ENCODE data around the gene IZUMO2.
"Not testable (repeated sequence)": the region's sequence is repeated elsewhere in the genome, so short reads cannot be mapped to it uniquely, and the experiment has no call there.

Gene IZUMO2

DNA sequence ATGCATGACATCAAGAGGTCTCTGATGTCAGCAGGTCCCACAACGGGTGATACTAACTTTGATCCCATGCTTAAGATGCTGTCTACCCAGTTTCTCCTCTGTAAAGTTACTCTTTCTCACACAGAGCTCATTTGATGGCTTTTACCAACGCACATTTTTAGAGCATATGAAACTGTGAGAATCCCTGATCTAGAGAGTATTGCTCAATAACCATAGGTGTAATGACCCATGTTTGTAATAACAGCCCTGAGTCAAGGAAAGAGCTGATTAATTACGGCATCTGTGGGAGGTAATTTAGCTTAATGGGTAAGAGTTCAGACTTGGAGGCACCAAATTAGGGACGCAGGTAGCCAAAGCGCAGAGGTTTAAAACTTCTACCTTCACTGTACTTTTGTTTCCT lies 18.0 kb upstream of the IZUMO2 start:
- no peak for DNase-seq (ENCODE audit: low spot score)

DNA sequence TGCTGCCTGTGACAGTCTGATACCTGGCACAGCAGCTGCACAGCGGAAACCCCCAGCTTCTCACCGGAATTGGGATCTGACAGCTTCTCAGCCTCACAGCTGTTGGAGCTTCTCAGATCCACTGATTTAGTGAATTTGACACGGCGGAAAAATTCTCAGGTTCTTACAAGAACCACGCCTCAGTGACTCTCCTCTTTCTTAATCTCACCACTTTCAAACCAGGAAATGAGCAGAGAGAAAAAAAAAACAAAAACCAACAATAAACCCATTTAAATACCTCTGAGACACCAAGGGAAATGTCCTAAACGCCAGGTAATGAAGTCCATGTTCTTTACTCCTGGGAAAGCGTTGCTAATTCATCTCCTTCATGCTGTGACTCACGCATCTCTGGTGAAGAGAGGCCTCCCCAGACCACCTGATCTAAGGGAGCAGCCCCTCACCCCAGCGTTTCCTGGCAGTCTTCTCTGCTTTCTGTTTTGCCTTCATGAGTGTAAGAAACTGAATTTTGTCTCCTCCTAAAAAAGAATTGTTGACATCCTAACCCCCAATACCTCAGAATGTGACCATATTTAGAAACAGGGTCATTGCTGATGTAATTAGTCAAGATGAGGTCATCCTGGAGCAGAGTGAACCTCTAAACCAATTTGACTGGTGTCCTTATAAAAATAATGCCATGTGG lies 15.9 kb upstream of the IZUMO2 start:
- no peak for DNase-seq (ENCODE audit: low spot score)

DNA sequence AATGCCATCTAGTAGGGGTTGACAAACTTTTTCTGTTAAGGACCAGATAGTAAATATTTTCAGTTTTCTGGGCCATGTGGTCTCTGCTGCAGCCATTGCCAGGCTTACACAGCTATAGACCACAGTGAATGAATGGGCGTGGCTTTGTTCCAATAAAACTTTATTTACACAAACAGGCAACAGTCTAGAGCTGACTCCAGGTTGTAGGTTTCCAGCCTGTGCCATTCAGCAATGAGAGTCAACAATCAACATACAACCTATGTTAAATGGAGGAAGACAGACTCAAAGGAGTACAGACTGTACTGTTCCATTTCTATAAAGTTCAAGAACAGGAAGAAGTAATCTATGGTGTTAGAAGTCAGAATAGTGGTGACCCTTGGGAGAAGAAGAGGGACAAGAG lies 15.2 kb upstream of the IZUMO2 start:
- DNase-seq (ENCODE audit: low spot score): no peak

DNA sequence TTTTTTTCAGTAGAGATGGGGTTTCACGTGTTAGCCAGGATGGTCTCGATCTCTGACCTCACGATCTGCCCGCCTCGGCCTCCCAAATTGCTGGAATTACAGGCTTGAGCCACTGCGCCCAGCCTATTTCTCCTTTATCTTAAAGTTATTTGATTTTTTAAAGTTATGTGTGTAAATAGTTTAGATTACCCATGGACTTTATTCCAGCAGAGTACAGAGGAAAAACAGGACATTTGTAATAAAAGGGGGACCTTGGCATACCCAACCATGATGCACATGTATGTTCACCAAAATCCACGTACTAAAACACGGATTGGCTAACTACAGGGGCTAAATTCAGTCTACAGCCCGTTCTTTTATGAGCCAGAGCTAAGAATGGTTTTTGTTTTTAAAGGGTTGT lies 13.7 kb upstream of the IZUMO2 start:
- no peak for DNase-seq (ENCODE audit: low spot score)

DNA sequence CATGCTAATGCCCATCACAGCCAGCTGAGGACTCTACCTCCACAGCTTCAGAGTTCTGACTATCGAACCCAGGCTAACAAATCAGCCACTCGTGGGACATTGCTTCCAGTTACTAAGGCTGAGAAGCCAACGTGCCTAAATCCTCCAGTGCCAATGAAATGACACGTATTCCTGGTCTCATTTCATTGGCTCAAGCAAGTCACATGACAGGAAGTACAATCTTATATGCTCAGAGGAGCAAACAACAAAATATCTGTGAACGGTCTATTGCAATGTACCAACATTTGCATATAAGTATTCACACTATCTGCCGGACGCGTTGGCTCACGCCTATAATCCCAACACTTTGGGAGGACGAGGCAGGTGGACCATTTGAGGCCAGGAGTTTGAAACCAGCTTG lies 12.8 kb upstream of the IZUMO2 start:
- no peak for DNase-seq (ENCODE audit: low spot score)

DNA sequence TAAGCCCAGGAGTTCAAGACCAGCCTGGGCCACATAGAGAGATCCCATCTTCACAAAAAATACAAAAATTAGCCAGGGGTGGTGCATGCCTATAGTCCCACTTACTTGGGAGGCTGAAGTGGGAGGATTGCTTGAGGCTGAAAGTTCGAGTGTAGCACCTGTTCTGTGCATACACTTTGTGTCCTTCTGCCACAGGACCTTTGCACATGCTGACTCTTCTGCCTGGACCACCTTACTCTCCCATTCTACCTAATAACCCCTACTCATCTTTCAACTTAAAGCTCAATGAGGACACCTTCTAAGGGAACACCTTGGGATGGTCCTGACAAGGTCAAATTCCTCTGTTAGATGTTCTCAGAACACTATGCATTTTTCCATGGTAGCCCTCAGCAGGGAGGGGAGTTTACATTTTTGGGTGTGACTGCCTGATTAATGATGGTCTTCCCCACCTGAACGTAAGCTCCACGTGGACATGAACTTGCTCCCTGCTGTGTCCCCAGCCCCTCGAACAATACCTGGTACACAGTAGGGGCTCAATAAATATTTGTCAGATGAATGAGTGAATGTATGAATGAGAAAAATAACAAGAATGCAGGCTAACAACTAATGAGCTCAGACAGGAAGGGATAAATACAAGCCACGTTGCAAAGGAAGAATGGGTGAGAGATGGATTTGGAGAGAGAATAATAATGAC lies 11.2 kb upstream of the IZUMO2 start:
- no peak for DNase-seq (ENCODE audit: low spot score)

DNA sequence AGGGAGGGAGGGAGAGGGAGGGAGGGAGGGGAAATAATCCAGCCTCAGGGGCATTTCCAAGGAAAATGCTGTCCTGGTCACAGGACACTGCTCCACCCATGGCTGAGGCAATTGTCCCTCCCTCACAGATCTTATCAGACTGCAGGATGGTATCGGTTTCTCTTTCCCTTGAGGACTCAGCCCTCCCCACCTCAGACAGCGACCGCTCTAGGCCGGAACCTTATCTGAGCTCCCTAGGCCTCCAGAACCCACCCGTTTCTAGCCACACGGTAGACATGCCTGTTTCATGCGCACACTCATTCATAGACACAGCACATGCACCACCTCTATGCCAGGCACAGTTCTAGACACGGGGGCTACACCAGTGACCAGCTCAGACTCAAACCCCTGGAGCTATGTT lies 10.0 kb upstream of the IZUMO2 start:
- no peak for DNase-seq (ENCODE audit: low spot score)

DNA sequence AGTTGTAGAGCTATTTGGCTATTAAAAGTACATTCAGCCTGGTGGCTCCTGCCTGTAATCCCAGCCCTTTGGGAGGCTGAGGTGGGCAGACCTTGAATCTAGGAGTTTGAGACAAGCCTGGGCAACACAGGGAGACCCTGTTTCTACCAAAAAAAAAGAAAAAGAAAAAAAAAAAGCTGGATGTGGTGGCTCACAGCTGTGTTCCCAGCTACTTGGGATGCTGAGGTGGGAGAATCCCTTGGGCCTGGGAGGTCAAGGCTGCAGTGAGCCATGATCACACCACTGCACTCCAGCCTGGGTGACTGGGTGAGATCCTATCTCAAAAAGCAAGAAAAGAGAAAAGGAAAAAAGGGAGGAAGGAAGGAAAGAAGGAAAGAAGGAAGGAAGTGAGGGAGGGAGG lies 9.6 kb upstream of the IZUMO2 start:
- no peak for DNase-seq (ENCODE audit: low spot score)

DNA sequence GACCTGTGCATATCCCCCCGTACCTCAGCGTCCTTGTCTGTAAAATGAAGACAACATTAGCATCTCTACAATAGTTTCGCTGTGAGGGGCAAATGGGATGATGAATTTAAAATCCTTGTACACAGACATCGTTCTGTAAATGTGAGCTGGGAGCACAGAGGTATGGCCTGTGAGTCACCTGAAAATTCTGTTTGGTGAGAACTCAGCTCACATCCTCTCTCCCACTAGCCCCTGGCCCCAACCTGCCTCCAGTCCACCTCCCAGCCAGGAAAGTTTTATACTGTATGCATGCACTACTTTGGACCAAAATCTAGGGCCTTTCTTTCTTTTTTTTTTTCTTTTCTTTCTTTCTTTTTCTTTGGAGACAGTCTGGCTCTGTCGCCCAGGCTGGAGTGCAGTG lies 8.7 kb upstream of the IZUMO2 start:
- no peak for DNase-seq (ENCODE audit: low spot score)

DNA sequence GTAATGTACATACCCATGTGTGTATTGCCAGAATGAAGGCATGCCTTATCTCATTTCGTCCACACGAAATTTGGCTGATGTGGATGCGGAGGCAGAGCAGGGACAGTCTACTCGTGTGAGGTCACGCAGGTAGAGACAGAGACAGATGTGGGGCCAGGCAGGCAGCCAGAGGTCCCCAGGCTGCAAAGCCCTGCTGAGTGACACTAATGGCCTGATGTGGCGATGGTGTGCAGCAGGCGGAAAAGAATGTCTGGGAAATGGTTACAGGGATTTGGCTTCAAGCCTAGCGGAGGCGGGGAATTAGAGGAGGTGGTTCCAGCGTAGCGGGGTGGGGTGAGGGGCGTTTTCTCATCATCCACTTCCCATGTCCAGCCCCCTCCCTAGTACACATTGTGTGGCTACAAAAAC lies 4.2 kb upstream of the IZUMO2 start:
- no peak for DNase-seq (ENCODE audit: low spot score)

DNA sequence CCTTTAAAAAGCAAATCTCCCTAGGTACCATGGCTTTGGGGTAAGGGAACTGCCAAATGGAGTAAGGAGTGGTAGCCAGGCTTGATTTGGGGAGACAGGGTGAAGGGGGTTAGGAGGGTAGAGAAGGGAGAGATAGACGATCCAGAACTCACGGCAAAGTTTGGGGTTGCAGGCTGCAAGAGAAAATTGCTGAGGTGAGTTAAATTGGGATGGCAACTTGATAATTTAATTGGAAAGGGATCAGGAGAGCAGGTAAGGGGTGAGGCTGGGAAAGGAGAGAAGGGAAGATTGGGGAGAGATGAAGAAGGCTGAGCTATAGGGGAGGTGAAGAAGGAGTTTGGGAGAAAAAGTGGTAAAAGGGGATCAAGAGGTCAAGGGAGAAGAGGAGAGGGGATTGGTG lies 4.0 kb downstream of the IZUMO2 start:
- no peak for DNase-seq (ENCODE audit: low spot score)

DNA sequence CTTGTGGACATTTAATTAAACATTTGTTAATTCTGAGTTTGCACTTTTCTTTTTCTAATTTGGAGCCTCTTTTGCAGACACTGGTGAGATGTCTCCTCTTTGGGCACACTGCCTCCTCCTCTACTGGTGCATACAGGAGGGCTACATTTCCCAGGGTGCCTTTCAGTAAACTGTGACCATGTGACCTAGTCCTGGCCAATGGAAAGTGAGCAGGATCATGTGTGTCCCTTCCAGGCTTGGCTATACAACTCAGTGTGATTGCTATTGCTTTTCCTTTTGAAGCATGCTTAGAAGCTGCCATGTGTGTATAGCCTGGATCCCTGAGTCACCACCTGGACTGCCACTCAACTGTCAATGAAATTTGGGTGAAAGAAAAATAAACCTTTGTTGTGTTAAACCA lies 4.5 kb downstream of the IZUMO2 start:
- DNase-seq (ENCODE audit: low spot score): no peak

DNA sequence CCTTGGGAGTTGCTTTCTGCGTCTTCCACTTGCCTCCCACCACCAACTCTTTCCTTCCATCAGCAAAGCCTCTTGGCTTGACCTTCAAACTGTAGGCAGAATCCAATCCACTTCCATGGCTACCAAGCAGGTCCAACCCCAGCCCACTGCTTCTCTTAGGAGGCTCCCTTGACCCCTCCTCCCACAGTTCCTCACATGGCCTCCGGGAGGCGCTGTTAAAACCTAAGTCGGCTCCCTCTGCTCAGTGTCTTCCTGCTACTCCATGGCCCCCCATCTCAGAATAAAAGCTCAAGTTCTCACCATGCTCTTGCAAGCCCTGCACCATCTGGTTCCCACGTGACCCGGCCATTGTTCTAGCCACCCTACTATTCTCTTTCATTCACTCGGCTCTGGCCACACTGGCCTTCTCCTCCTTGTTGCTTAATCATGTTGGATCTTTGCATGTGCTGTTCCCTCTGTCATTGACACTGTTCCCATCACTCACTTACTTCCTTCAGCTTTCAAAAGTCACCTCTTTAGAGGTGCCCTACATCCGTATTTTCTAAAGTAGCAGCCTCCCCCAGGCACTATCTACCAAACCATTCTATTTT lies 7.5 kb downstream of the IZUMO2 start:
- DNase-seq (ENCODE audit: low spot score): no peak

DNA sequence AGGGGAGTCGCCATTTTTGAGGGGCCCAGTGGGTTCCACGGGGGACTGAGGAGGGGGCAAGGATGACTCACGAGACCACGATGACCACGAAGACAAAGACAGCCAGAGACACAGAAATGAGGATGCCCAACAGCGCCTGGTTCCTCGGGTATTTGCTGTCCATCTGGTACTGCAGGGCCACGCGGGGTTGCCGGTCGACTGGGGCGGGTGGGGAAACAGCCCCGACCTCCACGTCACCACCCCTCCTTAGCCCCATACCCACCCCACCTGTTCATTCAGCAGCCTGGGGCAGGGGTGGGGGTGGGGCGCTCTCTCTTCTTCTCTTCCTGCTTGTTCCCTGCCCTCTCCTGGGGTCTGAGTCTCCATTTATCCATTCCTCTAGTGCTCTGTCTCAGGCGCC lies 8.6 kb downstream of the IZUMO2 start:
- DNase-seq (ENCODE audit: low spot score): no peak

DNA sequence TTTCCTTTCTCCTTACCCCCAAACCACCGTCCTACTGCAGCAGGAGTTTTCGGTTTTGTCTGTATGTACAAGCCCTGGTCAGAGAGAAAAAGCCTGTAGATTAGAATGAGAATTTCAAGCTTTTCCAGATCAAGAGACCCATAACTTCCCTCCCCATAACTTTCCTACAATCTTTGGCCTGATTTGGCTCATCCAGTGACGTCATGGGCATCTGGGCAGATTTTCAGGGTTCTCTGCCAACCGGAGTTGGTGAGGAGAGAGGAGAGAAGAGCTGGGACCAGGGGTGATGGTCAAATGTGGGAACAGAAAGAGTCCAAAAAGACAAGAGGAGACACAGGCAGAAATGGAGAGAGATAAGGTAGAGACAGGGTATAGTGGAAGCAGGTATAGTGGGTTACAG lies 10.5 kb downstream of the IZUMO2 start:
- no peak for DNase-seq (ENCODE audit: low spot score)

DNA sequence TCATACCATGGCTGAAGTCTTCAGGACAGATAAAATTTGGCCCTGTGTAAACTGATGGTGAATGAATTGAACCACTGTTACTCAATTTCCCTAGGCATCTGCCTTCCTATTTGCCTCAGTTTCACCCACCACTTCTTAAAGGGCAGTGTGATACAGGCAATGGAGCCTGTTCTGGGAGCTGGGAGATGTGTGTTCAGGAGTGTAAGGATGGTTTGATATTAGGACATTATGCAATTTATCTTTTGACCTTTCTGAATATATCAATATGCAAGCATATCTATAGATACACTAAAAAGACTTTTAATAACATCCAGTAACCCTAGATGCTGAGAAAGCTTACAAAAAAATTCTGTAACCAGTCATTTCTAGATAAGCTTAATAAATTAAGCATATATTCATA lies 14.6 kb downstream of the IZUMO2 start:
- no peak for DNase-seq (ENCODE audit: low spot score)

DNA sequence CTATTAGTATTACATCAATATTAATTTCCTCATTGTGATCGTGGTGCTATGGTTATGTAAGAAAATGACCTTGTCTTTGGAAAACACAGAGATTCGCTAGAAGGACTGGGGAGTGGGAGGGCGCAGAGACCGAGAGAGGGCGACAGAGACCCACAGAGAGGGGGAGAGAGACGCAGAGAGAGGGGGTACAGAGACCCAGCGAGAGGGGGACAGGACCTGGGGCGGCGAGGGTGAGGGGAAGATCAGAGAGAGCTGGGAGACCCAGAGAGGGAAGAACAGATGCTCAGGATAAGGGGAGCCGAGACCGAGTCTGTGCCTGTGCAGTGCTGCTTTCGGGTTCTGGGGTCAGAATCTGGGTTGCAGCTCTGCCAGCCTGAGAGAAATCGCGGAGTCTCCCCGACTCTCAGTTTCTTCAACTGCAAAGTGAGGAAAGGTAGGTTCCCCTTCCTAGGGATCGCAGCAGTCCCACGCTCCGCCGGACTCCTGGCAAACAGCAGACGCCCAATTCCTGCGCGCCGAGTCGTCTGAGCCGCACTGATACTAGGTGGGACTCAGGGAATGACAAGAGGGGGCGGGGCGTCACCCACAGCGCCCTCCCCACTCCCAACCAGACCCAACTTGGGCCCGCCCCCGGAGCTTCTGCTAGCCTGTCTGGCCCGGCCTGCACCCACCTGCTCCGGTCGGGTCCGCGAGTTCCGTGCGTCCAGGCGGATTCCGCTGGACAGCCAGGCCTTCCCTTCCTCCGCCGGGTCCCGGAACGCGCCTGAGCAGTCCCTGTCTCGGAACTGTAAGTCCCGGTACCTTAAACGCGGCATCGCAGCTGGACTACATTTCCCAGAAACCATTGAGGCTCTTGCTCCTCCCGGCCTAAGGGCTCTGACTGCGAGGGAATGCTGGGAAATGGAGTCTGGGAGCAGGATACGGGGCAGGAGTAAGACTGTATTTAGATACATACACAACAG lies 15.3 kb downstream of the IZUMO2 start:
- DNase-seq (ENCODE audit: low spot score): peak; percentile 45

DNA sequence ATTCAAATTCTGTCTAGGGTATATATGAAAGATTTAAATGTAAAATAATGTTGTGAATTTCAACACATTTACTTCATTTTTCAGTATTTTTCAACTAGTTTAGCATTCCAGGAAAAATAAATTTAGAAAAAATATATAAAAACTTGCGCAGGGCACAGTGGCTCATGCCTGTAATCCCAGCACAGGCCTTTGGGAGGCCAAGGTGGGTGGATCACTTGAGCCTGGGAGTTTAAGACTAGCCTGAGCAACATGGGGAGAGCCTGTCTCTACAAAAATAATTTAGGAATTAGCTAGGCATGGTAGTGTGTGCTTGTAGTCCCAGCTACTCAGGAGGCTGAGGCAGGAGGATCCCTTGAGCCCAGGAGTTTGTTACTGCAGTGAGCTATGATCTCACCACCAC lies 21.2 kb downstream of the IZUMO2 start:
- not testable (repeated sequence) for DNase-seq (ENCODE audit: low spot score)

DNA sequence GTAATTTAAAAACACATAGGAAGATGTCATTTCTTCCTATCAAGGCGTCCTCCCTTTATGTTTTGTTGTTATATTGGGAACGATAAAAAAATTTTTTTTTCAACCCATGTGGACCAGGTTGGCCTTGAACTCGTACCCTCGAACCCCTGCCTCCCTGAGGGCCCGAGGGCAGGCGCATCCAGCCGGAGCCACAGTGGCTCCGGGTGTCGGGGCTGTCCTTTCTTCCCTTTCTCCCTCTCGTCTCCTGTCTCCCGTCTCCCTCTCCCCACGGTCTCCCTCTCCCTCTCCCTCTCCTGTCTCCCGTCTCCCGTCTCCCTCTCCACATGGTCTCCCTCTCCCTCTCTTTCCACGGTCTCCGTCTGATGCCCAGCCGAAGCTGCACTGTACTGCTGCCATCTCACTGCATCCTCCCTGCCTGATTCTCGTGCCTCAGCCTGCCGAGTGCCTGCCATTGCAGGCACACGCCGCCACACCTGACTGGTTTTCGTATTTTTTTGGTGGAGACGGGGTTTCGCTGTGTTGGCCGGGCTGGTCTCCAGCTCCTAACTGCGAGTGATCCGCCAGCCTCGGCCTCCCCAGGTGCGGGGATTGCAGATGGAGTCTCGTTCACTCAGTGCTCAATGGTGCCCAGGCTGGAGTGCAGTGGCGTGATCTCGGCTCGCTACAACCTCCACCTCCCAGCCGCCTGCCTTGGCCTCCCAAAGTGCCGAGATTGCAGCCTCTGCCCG lies 22.8 kb downstream of the IZUMO2 start:
- not testable (repeated sequence) for DNase-seq (ENCODE audit: low spot score)

DNA sequence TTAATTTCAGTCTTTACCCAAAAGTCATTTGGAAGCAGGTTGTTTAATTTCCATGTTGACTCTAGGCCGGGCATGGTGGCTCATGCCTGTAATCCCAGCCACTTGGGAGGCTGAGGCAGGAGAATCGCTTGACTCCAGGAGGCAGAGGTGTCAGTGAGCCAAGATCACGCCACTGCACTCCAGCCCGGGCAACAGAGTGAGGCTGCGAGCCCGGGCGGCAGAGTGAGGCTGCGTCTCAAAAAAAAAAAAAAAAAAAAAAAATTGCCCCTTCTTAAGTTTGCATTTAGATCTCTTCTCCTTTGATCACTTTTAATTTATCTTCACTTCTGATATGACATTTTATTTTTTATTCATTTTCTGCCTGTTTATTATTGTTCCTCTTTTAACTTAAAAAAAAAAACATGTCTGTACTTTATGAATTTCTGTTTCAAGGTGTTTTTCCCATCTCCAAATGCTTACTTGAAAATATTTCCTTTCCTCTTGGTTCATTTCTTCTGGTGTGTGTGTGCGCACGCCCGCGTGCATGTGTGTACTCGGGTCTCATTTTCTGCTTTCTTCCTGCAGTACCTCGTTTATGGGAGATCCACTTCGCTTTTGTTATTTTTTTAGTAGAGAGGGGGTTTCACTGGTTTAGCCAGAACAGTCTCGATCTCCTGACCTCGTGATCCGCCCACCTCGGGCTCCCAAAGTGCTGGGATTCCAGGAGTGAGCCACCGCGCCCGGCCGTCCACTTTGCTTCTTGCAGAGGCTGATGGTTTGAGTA lies 26.3 kb downstream of the IZUMO2 start:
- not testable (repeated sequence) for DNase-seq (ENCODE audit: low spot score)

Data from hepatic stellate cell (primary cell).